SJCRH30 (cell line): ENCODE data around the gene DAD1. TPM values are rescaled to one million over a fixed set of nuclear protein-coding genes. Genes with fewer than 3 reads are reported as not detected.
A peak's percentile ranks its signal among the peaks of the same experiment; 100 is the strongest.

Experiments used
- DNase-seq, 2 experiments: peaks; one replicate each; pipeline ENCODE4 v3.0.0-alpha.2; 2015 to 2020
- H3K27ac ChIP-seq: fragments of 250-450 bp; sonication (Bioruptor Pico); 2 replicates; pipeline ENCODE4 v1.5.1; 2020; ENCODE audit warnings: mild to moderate bottlenecking, moderate library complexity
- H3K27me3 ChIP-seq: fragments of 250-450 bp; sonication (Bioruptor Pico); 2 replicates; pipeline ENCODE4 v1.5.1; 2020; ENCODE audit warnings: mild to moderate bottlenecking, moderate library complexity
- H3K36me3 ChIP-seq: fragments of 250-450 bp; sonication (Bioruptor Pico); 2 replicates; pipeline ENCODE4 v1.5.1; 2020; ENCODE audit warnings: mild to moderate bottlenecking, moderate library complexity
- H3K4me1 ChIP-seq: fragments of 250-450 bp; sonication (Bioruptor Pico); 2 replicates; pipeline ENCODE4 v1.5.1; 2020; ENCODE audit warnings: mild to moderate bottlenecking, moderate library complexity
- H3K4me3 ChIP-seq: fragments of 250-450 bp; sonication (Bioruptor Pico); 2 replicates; pipeline ENCODE4 v1.5.1; 2020; ENCODE audit warnings: mild to moderate bottlenecking, moderate library complexity
- H3K9me3 ChIP-seq: fragments of 250-450 bp; sonication (Bioruptor Pico); replicated peaks from 2 replicates; pipeline ENCODE4 v1.5.1; 2020; ENCODE audit warnings: mild to moderate bottlenecking, moderate library complexity
- total RNA-seq: library from RNA; depleted of rRNA; stranded (reverse); fragments of >200 nt; shearing (Covaris generic); gene quantifications from 2 replicates; pipeline ENCODE4 v1.2.3, GENCODE V29; 2014

The DAD1 gene
- total RNA-seq, 1 experiment from 2014 or later: 241 TPM

DNA sequence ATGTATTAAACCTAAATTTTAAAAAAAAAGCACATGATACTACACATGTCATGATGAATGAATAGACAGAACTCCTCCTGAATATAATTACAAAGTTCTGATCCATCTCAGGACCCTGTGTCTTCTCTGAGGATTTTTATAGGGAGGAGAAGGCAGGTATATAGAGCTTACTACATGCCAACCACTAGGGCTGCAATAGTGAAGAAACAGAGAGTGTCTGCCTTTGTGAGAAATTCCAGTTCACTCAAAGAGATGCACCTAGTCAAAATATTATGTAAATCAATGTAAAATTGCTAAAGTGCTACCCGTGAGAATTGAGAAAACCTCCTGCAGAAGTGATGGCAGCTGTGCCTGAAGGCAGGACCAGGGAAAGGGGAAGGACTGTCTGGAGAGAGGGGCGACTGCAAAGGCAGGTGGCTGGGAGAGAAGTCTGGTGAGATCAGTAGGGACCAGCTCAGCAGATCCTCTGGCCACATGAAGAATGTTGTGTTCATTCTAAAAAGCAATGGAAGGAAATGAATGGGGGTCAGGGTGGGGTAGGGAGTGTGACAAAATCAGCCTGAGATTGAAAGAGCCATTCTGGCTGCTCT lies 24.2 kb upstream of the DAD1 start:
- peak; percentile 58 to 62 for DNase-seq
- Histone ChIP-seq H3K27ac (peak overlapping the region; percentile 90), H3K4me1 (peaks cover 21% of the 10 kb centered on the region), H3K27me3 (no peaks in the 10 kb centered on the region), H3K4me3 (no peak overlapping the region), H3K36me3 (peaks cover 18% of the 10 kb centered on the region; the same call in 1 of the 2 replicates), H3K9me3 (peaks cover 3% of the 10 kb centered on the region; the same call in 1 of the 2 replicates)

DNA sequence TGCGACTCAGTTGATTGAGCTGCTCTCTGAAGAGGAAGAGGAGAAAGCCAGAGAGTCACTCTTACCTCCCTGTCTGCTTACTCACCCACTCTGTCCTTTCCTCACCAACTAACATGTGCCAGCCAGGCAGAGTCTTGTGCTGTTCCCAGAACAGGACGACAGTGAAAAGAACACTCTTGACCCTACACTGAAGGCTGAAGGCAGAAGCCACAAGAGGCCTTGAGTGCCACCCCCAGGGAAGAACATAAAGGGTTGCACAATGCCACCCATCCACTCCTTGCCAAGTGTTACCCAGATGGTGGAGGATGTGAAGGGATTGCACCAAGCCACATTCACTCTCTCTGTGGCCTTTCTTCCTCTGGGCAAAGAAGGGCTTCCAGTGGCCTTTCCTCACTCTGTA lies 21.9 kb upstream of the DAD1 start:
- no peak for DNase-seq
- Histone ChIP-seq H3K4me3 (no peak overlapping the region), H3K27ac (no peak overlapping the region), H3K36me3 (peaks cover 26% of the 10 kb centered on the region), H3K4me1 (peaks cover 43% of the 10 kb centered on the region), H3K9me3 (0 out of 2 replicates have a peak, but pooled peaks cover 2% of the 10 kb centered on the region), H3K27me3 (no peaks in the 10 kb centered on the region)

DNA sequence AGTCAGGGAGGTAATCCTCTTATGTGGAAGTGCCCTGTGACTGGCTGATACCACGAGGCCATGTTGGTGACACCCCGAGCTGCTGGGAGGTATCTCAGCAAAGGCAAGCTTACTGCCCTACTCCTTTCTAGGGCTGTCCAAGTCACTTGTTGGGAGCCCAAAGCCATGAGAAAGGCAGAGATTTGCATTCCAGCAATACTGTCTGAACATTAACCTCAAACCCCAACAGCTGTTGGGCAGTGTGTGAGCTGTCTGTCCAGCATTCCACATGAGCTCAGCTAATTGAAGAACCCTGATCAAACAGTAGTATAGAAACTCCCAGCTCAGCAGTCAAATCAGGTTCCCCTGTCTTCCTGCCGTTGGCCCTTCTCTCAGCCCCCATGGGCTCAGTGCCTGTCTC lies 18.3 kb upstream of the DAD1 start:
- no peaks in the 10 kb centered on the region for H3K9me3 ChIP-seq
- no peaks in the 10 kb centered on the region for H3K27me3 ChIP-seq
- peaks cover 29% of the 10 kb centered on the region for H3K36me3 ChIP-seq
- peak; percentile 84 to 89 for DNase-seq
- H3K4me3 ChIP-seq: no peak overlapping the region
- peaks cover 25% of the 10 kb centered on the region for H3K4me1 ChIP-seq
- peak overlapping the region; percentile 80 for H3K27ac ChIP-seq

GRCh38 chr14:22606380-22606779 lies 17.4 kb upstream of the DAD1 start:
- no peak overlapping the region for H3K4me3 ChIP-seq
- H3K9me3 ChIP-seq: no peaks in the 10 kb centered on the region
- peaks cover 29% of the 10 kb centered on the region for H3K36me3 ChIP-seq
- no peaks in the 10 kb centered on the region for H3K27me3 ChIP-seq
- H3K4me1 ChIP-seq: peaks cover 24% of the 10 kb centered on the region
- no peak for DNase-seq
- H3K27ac ChIP-seq: peak overlapping the region; percentile 80

DNA sequence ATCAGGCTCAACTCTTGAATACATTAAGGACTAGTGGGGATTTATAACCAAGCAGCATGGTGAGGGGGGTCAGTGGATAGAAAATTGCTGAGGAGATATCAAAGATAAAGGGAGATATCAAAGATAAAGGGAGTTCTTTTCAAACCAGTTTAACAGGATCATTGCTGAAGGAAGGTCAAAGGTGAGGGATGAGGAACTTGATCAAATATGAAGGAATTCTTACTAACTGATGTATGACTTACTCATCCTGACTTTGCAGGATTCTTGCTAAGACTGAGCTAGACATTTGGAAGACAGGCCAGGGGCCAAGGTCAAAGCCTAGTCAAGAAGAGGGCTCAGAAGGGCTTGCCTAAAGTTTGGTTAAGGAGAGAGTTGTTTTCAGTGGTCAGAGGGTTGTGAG lies 13.8 kb upstream of the DAD1 start:
- DNase-seq: no peak
- H3K27ac ChIP-seq: no peak overlapping the region
- H3K9me3 ChIP-seq: no peaks in the 10 kb centered on the region
- H3K27me3 ChIP-seq: no peaks in the 10 kb centered on the region
- H3K4me3 ChIP-seq: no peak overlapping the region
- H3K36me3 ChIP-seq: peaks cover 11% of the 10 kb centered on the region
- peaks cover 29% of the 10 kb centered on the region for H3K4me1 ChIP-seq

GRCh38 chr14:22601996-22602395 lies 13.0 kb upstream of the DAD1 start:
- Histone ChIP-seq H3K27ac (no peak overlapping the region), H3K4me3 (no peak overlapping the region), H3K4me1 (peaks cover 20% of the 10 kb centered on the region), H3K9me3 (no peaks in the 10 kb centered on the region), H3K36me3 (peaks cover 11% of the 10 kb centered on the region), H3K27me3 (no peaks in the 10 kb centered on the region)
- peak in 1 of 2 experiments; percentile 37 for DNase-seq

DNA sequence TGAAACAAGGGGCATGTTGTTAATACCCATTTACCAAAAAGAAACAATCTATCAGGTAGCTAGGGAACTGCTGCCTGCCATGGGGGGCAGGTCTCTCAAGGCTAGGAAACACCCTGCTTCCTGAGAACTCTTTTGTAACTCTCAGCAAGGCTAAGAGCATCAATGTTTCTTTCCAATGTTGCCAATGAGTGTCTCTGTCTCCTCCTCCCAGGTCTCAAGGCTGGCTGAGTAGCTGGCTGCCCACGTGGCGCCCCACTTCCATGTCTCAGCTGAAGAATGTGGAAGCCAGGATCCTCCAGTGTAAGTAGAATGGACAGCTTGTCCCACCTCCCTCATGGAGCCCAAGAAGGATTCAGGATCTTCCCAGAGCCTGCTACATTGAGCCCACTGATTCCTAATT lies 12.4 kb upstream of the DAD1 start:
- Histone ChIP-seq H3K4me1 (peaks cover 15% of the 10 kb centered on the region), H3K27me3 (no peaks in the 10 kb centered on the region), H3K27ac (no peak overlapping the region), H3K36me3 (peaks cover 7% of the 10 kb centered on the region), H3K4me3 (no peak overlapping the region), H3K9me3 (no peaks in the 10 kb centered on the region)
- no peak for DNase-seq

DNA sequence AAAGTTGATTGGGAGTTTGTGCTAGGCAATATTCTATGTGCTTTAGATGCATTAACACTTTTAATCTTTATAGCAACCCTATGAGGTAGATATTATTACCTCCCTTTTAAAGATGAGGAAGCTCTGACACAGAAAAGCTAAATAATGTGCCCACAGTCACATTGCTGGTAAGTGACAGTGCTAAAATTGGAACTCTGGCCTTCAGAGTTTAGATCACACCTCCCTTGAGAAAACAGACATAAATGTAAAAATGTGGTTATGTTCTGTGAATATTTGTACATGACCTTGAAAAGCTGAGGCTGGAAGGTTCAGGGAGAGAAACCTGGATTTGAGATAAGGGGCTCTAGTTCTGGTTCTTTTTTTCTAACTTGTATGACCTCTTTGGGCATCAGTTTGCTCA lies 11.0 kb upstream of the DAD1 start:
- H3K27me3 ChIP-seq: no peaks in the 10 kb centered on the region
- no peak overlapping the region for H3K4me3 ChIP-seq
- peaks cover 7% of the 10 kb centered on the region for H3K4me1 ChIP-seq
- H3K36me3 ChIP-seq: 0 out of 2 replicates have a peak, but pooled peaks cover 3% of the 10 kb centered on the region
- no peak for DNase-seq
- H3K27ac ChIP-seq: no peak overlapping the region
- no peaks in the 10 kb centered on the region for H3K9me3 ChIP-seq

DNA sequence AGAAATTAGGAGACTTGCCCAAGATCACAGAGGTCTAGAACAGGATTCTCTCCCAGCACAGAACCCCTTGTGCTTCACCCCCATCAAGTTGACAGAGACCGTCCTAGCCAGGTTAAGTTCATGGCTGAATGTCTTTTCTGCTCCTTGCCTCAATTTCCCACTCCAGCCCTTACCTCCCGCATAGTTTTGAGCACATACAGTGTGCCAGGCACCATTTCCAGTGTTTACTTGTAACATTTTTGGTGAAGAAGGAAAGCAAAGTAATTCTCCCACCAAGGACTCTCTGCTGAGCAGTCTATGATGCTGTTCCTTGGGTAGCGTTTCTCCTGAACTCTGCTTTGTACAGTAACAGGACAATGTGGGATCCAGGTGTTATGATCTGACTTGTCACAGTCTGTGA lies 10.3 kb upstream of the DAD1 start:
- H3K9me3 ChIP-seq: no peaks in the 10 kb centered on the region
- no peak overlapping the region for H3K27ac ChIP-seq
- 0 out of 2 replicates have a peak, but pooled peaks cover 3% of the 10 kb centered on the region for H3K36me3 ChIP-seq
- peaks cover 7% of the 10 kb centered on the region for H3K4me1 ChIP-seq
- no peak for DNase-seq
- H3K4me3 ChIP-seq: peak overlapping the region; percentile 66; the same call in 1 of the 2 replicates
- H3K27me3 ChIP-seq: no peaks in the 10 kb centered on the region

- no peak for DNase-seq
- Histone ChIP-seq H3K4me1 (peaks cover 7% of the 10 kb centered on the region), H3K27me3 (no peaks in the 10 kb centered on the region), H3K9me3 (no peaks in the 10 kb centered on the region), H3K4me3 (peak overlapping the region; percentile 66), H3K36me3 (0 out of 2 replicates have a peak, but pooled peaks cover 3% of the 10 kb centered on the region), H3K27ac (peak overlapping the region; percentile 12; the same call in 1 of the 2 replicates)
Measured at GRCh38 chr14:22598896-22599244, 9.8 kb upstream of the DAD1 start.

- peak; percentile 73 to 74 for DNase-seq
- 0 out of 2 replicates have a peak, but pooled peaks cover 3% of the 10 kb centered on the region for H3K36me3 ChIP-seq
- H3K27ac ChIP-seq: peak within 1 kb of the TSS; percentile 12; the same call in 1 of the 2 replicates
- peaks cover 7% of the 10 kb centered on the region for H3K4me1 ChIP-seq
- H3K9me3 ChIP-seq: no peaks in the 10 kb centered on the region
- H3K27me3 ChIP-seq: no peaks in the 10 kb centered on the region
- peak within 1 kb of the TSS; percentile 66 for H3K4me3 ChIP-seq
Measured at GRCh38 chr14:22598099-22598895, 9.3 kb upstream of the DAD1 start, which contains the start of gene ABHD4. ABHD4 (plus strand) TSS chr14:22598300; CDS start chr14:22598307, 7 bp downstream.

DNA sequence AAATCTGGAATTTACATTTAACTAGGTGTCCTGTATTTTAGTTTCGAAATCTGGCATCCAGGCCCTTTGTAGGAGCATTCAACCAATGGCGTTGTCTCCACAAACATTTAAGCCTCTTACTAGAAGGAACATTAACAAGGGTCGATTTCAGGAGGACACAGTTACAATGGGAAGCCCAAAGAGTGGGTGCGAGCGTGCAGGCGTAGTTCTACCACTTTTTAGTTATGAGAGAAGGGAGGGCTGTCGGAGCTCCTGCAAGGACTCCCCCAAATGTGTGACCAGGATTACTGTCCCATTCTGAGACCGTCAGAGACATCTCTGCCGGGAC lies 8.7 kb upstream of the DAD1 start:
- peaks cover 7% of the 10 kb centered on the region for H3K4me1 ChIP-seq
- no peaks in the 10 kb centered on the region for H3K9me3 ChIP-seq
- H3K27ac ChIP-seq: no peak overlapping the region

GRCh38 chr14:22597265-22597664 lies 8.2 kb upstream of the DAD1 start:
- Histone ChIP-seq H3K4me1 (peaks cover 7% of the 10 kb centered on the region), H3K9me3 (no peaks in the 10 kb centered on the region)

More for the DNA sequence above, 8.7 kb upstream of the DAD1 start:
- Histone ChIP-seq H3K27me3 (no peaks in the 10 kb centered on the region), H3K4me3 (peak overlapping the region; percentile 66), H3K36me3 (no peaks in the 10 kb centered on the region)
- no peak for DNase-seq

GRCh38 chr14:22596354-22596879 lies 7.4 kb upstream of the DAD1 start:
- Histone ChIP-seq H3K4me1 (peaks cover 7% of the 10 kb centered on the region), H3K27me3 (no peaks in the 10 kb centered on the region), H3K36me3 (no peaks in the 10 kb centered on the region), H3K27ac (no peak overlapping the region), H3K4me3 (no peak overlapping the region), H3K9me3 (no peaks in the 10 kb centered on the region)
- no peak for DNase-seq

More at GRCh38 chr14:22597265-22597664, 8.2 kb upstream of the DAD1 start:
- no peak for DNase-seq
- Histone ChIP-seq H3K27ac (no peak overlapping the region), H3K36me3 (no peaks in the 10 kb centered on the region), H3K4me3 (no peak overlapping the region), H3K27me3 (no peaks in the 10 kb centered on the region)

- H3K4me3 ChIP-seq: no peak overlapping the region
- peaks cover 4% of the 10 kb centered on the region for H3K4me1 ChIP-seq
- no peaks in the 10 kb centered on the region for H3K36me3 ChIP-seq
- no peaks in the 10 kb centered on the region for H3K27me3 ChIP-seq
- H3K9me3 ChIP-seq: no peaks in the 10 kb centered on the region
- DNase-seq: no peak
- no peak overlapping the region for H3K27ac ChIP-seq
Measured at GRCh38 chr14:22594156-22594716, 5.2 kb upstream of the DAD1 start.
